Naive thymus-derived CD8-positive, alpha-beta T cell (primary cell): ENCODE results near the gene MAML3. TPM values are rescaled to one million over a fixed set of nuclear protein-coding genes. Genes with fewer than 3 reads are reported as not detected.

Experiments used
- ATAC-seq, 2 donors: fragments of 150-1000 bp; cut with Tn5 transposase in 1 of 2; sonication (Bioruptor Pico), chemical (Tn5 transposase) in 1 of 2; 1 replicate in 1 of 2; 2 replicates in 1 of 2; pipeline ENCODE4 v1.10.0; 2021; ENCODE audit warnings: mild to moderate bottlenecking in 2 of 2, moderate library complexity in 2 of 2
- POLR2A ChIA-PET: fragments of 350-600 bp; sonication (Branson Sonifier 250); formaldehyde crosslinking; loops from one replicate; lab custom pipeline; 2021; ENCODE audit warnings: antibody characterized with exemption; lab: Charles Lee
- DNase-seq, 10 donors: peaks; one replicate each; pipeline versions ENCODE4 v3.0.0 to v3.0.0-alpha.2; 2020 to 2022
- H3K27ac Mint-ChIP-seq, 10 donors: one replicate each; pipeline ENCODE4 v1.8.0; 2020 to 2022; ENCODE audit warnings: mild to moderate bottlenecking in 10 of 10, mixed read lengths in 10 of 10, moderate library complexity in 4 of 10, inconsistent platforms in 1 of 10
- H3K27me3 Mint-ChIP-seq, 5 donors: one replicate each; pipeline ENCODE4 v1.8.0; 2021 to 2022; ENCODE audit warnings: mixed read lengths in 5 of 5
- H3K36me3 Mint-ChIP-seq, 3 donors: one replicate each; pipeline ENCODE4 v1.8.0; 2020 to 2022; ENCODE audit warnings: mixed read lengths in 3 of 3, mild to moderate bottlenecking in 2 of 3, inconsistent platforms in 1 of 3
- H3K4me1 Mint-ChIP-seq, 4 donors: one replicate each; pipeline ENCODE4 v1.8.0; 2021 to 2022; ENCODE audit warnings: mixed read lengths in 4 of 4
- H3K4me3 Mint-ChIP-seq, 10 donors: one replicate each; pipeline ENCODE4 v1.8.0; 2020 to 2022; ENCODE audit warnings: mild to moderate bottlenecking in 10 of 10, mixed read lengths in 10 of 10, moderate library complexity in 6 of 10, inconsistent platforms in 1 of 10
- H3K9me3 Mint-ChIP-seq, 9 donors: one replicate each; pipeline ENCODE4 v1.8.0; 2020 to 2022; ENCODE audit warnings: mixed read lengths in 9 of 9, mild to moderate bottlenecking in 3 of 9, inconsistent platforms in 1 of 9, moderate library complexity in 1 of 9
- polyA plus RNA-seq, 3 donors: library from polyadenylated mRNA; unstranded; fragments of 300-500 nt; fragmentation: Illumina TruSeq; gene quantifications; one replicate each; pipeline ENCODE4 v1.2.3, GENCODE V29; 2021
- total RNA-seq, 8 experiments: library from RNA in 2 of 8; stranded (reverse) in 2 of 8; gene quantifications; one replicate each; pipeline ENCODE4 v1.2.3 and lab custom pipeline; 2021 to 2026

MAML3 gene
- total and polyA plus RNA-seq, 5 experiments from 2014 or later = 0.51 to 5.3 (median 1.6) TPM

- Mint-ChIP-seq H3K27ac (no peak overlapping the region), H3K36me3 (peaks cover 0 to 2% (median 0%) of the 10 kb centered on the region in 3 donors), H3K4me1 (peaks cover 0 to 9% (median 3%) of the 10 kb centered on the region in 4 donors), H3K4me3 (no peak overlapping the region), H3K9me3 (no peaks in the 10 kb centered on the region), H3K27me3 (no peaks in the 10 kb centered on the region)
- POLR2A ChIA-PET = no interaction called here
- ATAC-seq (no peak), DNase-seq (no peak)
Measured at GRCh38 chr4:139851639-139852038, 302.3 kb downstream of the MAML3 start.

DNA sequence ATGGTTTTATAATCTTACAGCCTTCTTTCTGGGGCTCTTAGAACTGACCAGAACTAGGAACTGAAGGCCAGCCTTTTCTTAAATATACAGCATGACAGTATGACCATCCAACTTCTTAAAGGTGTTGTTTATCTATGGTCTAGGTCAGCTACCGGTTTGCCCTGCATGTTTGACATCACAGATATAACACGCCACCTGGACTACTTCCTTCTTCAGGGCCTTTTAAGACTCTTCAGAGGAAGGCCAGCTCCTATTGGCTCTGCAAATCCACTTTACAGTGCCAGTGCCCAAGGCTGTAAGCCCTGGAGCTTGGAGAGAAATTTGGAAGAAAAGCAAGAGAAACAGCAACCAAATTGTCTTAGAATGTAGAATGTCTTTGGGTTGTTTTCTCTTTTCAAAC is 302.9 kb downstream of the MAML3 start:
- POLR2A ChIA-PET = no interaction called here
- Mint-ChIP-seq H3K9me3 (no peaks in the 10 kb centered on the region), H3K4me3 (no peak overlapping the region), H3K27ac (no peak overlapping the region), H3K4me1 (peaks cover 0 to 4% (median under 1%) of the 10 kb centered on the region in 4 donors), H3K27me3 (no peaks in the 10 kb centered on the region), H3K36me3 (peaks cover 0 to 2% (median 0%) of the 10 kb centered on the region in 3 donors)
- no peak for ATAC-seq
- DNase-seq = no peak

DNA sequence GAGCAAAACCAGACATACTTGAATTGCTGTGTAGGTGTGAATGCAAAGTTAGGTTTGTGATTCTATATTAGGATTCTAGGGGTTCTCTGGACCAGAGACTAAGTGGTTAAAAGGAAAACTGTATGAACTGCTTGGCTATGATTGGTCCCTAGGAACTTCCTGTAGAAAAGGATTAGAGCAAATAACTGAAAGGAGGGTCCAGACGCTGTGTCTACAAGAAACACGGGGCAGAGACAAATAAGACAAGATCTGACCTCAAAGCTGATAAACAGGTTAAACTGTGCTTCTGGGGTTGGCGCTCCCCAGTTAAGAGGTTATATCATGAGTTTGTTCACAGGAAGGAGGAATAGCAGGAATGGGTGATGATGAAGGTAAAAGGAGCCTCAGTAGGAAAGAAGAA is 304.8 kb downstream of the MAML3 start:
- Mint-ChIP-seq H3K4me1 (no peaks in the 10 kb centered on the region), H3K27ac (peak overlapping the region in 1 of 10 donors; percentile 55), H3K27me3 (no peaks in the 10 kb centered on the region), H3K9me3 (no peaks in the 10 kb centered on the region), H3K4me3 (no peak overlapping the region), H3K36me3 (peaks cover 0 to 2% (median 0%) of the 10 kb centered on the region in 3 donors)
- ATAC-seq = no peak
- POLR2A ChIA-PET = no interaction called here
- no peak for DNase-seq

DNA sequence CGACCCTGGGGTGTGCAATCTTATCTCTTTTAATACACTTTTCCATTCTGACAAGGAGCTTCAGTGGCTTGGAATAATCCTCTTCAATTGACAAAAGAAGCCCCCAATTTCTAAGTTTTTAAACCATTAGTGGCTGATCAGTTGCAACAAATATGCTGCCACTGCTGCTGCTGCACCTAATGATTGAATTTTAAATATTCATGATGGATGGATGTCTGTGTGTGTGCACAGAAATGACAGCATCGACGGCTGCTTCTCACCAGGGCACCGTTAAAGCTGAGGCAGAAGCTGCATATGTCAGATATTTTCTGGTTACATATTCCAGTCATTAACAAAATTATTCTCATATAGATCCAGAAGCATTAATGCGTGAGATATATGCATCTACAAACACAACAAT is 306.0 kb downstream of the MAML3 start:
- Mint-ChIP-seq H3K27ac (no peak overlapping the region), H3K27me3 (no peaks in the 10 kb centered on the region)
- POLR2A ChIA-PET = no interaction called here

DNA sequence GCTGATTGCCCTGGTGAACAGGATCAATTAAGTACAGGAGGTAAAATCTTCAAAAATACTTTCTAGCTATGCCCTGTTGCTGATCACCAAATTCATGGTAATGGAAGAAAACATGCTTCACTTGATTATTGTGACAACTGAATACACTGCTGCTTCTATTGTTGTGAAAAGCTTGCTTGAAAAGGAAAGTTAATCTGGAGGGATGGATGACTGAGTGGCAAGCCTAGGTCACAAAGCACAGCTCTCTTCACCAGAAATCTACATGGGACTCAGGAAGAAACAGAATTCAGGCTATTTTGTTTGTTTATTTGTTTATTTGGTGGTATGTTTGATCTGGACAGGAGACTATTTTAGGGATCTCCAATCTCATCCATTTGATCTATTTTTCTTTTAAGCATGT is 306.4 kb downstream of the MAML3 start:
- no peaks in the 10 kb centered on the region for H3K9me3 Mint-ChIP-seq
- POLR2A ChIA-PET = no interaction called here
- H3K27me3 Mint-ChIP-seq = no peaks in the 10 kb centered on the region
- H3K27ac Mint-ChIP-seq = no peak overlapping the region
- DNase-seq (no peak), ATAC-seq (no peak)
- no peaks in the 10 kb centered on the region for H3K36me3 Mint-ChIP-seq
- no peaks in the 10 kb centered on the region for H3K4me1 Mint-ChIP-seq
- H3K4me3 Mint-ChIP-seq = no peak overlapping the region

More for the DNA sequence above, 306.0 kb downstream of the MAML3 start:
- Mint-ChIP-seq H3K36me3 (no peaks in the 10 kb centered on the region), H3K4me1 (no peaks in the 10 kb centered on the region), H3K9me3 (no peaks in the 10 kb centered on the region), H3K4me3 (no peak overlapping the region)
- DNase-seq (no peak), ATAC-seq (no peak)

GRCh38 chr4:139846766-139847165 is 307.2 kb downstream of the MAML3 start:
- POLR2A ChIA-PET = no interaction called here
- H3K9me3 Mint-ChIP-seq = no peaks in the 10 kb centered on the region
- H3K4me3 Mint-ChIP-seq = no peak overlapping the region
- DNase-seq (no peak), ATAC-seq (no peak)
- H3K36me3 Mint-ChIP-seq = no peaks in the 10 kb centered on the region
- no peaks in the 10 kb centered on the region for H3K27me3 Mint-ChIP-seq
- no peak overlapping the region for H3K27ac Mint-ChIP-seq
- H3K4me1 Mint-ChIP-seq = peaks cover 0 to 3% (median under 1%) of the 10 kb centered on the region in 4 donors

- DNase-seq (no peak), ATAC-seq (no peak)
- POLR2A ChIA-PET = no interaction called here
- Mint-ChIP-seq H3K36me3 (no peaks in the 10 kb centered on the region), H3K27me3 (no peaks in the 10 kb centered on the region), H3K27ac (no peak overlapping the region), H3K4me3 (no peak overlapping the region), H3K9me3 (no peaks in the 10 kb centered on the region), H3K4me1 (peaks cover 0 to 13% (median 2%) of the 10 kb centered on the region in 4 donors)
Measured at GRCh38 chr4:139845453-139846093, 308.4 kb downstream of the MAML3 start.

- ATAC-seq = no peak
- POLR2A ChIA-PET = no interaction called here
Measured at GRCh38 chr4:139844459-139845036, 309.4 kb downstream of the MAML3 start.

DNA sequence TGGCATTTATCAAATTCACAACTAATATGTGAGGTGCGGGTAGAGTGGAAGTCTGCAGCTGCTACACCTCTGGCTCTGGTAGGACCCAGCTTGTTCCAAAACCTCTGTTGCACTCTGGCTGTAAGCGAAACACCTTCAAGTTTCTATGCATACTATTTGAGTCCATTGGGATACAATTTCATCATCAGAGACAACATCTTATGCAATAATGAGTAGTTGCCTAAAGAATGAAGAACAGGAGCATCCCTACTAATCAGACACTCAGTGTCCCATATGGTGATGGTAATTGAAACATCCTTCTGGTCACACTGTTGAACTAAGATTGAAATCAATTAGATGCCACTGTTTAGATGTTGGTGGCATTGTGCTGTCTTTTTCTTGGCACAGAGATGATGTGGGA is 309.9 kb downstream of the MAML3 start:
- DNase-seq (no peak), ATAC-seq (no peak)
- H3K9me3 Mint-ChIP-seq = no peaks in the 10 kb centered on the region
- H3K36me3 Mint-ChIP-seq = peaks cover 0 to 2% (median 0%) of the 10 kb centered on the region in 3 donors
- no peak overlapping the region for H3K4me3 Mint-ChIP-seq
- H3K4me1 Mint-ChIP-seq = peaks cover 0 to 15% (median 5%) of the 10 kb centered on the region in 4 donors
- H3K27me3 Mint-ChIP-seq = no peaks in the 10 kb centered on the region
- no peak overlapping the region for H3K27ac Mint-ChIP-seq
- POLR2A ChIA-PET = no interaction called here

More at GRCh38 chr4:139844459-139845036, 309.4 kb downstream of the MAML3 start:
- Mint-ChIP-seq H3K4me3 (no peak overlapping the region), H3K9me3 (no peaks in the 10 kb centered on the region), H3K4me1 (peaks cover 0 to 15% (median 5%) of the 10 kb centered on the region in 4 donors), H3K27me3 (no peaks in the 10 kb centered on the region), H3K36me3 (peaks cover 0 to 2% (median 0%) of the 10 kb centered on the region in 3 donors), H3K27ac (peak overlapping the region in 3 of 10 donors; percentile 26 to 47 (median 27))
- no peak for DNase-seq

DNA sequence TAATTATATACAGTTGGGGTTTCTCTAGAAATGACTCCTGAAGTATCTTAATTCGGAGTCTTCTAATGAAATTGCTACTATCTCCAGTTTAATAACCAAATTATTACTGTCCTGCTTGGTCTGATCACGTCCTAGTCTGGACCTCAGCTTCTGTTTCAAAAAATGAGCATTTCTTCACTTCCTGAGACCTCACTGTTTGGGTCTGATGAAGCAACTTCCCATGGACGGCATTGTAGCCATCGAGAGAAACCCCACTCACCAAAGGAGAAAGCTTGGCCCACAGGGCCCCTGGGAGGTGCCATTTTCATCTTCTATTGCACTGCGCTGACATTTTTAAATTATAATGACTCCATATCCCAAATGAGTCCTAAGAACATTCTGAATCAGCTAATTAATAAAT is 310.3 kb downstream of the MAML3 start:
- Mint-ChIP-seq H3K27me3 (no peaks in the 10 kb centered on the region), H3K27ac (no peak overlapping the region), H3K9me3 (no peaks in the 10 kb centered on the region), H3K4me1 (peaks cover 0 to 15% (median 5%) of the 10 kb centered on the region in 4 donors), H3K4me3 (no peak overlapping the region), H3K36me3 (peaks cover 0 to 2% (median 0%) of the 10 kb centered on the region in 3 donors)
- POLR2A ChIA-PET = no interaction called here
- DNase-seq (no peak), ATAC-seq (no peak)

DNA sequence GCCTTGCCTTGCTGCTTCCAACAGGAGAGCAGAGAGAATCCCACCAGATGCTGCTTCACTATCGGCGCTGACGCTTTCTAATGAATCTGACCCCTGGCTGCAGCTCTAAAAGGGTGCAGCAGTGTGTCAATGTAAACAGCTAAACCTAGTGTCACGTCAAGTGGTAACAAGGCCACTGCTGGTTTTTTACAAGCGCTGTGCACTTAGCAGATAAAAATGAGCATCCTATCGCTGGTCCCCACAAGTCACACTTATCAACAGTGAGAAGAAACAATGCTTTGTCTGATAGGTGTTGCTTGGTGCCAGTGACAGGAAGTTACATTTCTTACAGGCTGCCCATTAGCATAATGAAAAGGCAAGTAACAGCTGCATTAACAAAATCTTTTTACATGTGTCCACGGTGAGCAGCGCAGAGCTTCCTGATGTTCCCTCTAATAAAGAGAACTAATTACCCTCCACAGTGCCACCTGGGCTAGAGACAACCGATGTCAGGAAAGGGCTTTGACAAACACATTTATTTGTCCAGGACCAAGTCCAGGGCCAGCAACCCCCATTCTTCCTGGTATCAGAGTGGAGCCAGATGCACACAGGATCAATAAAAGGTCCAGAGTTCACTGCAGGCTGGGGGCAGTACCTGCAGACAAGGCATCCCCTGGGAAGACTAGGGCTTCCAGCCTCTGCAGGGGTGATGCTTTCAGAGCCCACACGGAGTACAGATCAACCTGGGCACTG is 312.4 kb downstream of the MAML3 start:
- peaks cover 0 to 2% (median 0%) of the 10 kb centered on the region in 5 donors for H3K27me3 Mint-ChIP-seq
- H3K36me3 Mint-ChIP-seq = peaks cover 0 to 2% (median 0%) of the 10 kb centered on the region in 3 donors
- peak overlapping the region in 1 of 10 donors; percentile 13 for H3K4me3 Mint-ChIP-seq
- POLR2A ChIA-PET = no interaction called here
- DNase-seq (no peak), ATAC-seq (no peak)
- H3K4me1 Mint-ChIP-seq = peaks cover 0 to 15% (median 5%) of the 10 kb centered on the region in 4 donors
- peak overlapping the region in 1 of 10 donors; percentile 43 for H3K27ac Mint-ChIP-seq
- no peaks in the 10 kb centered on the region for H3K9me3 Mint-ChIP-seq

- no peak for DNase-seq
- no peaks in the 10 kb centered on the region for H3K9me3 Mint-ChIP-seq
- peaks cover 0 to 15% (median 5%) of the 10 kb centered on the region in 4 donors for H3K4me1 Mint-ChIP-seq
- peaks cover 0 to 2% (median 0%) of the 10 kb centered on the region in 5 donors for H3K27me3 Mint-ChIP-seq
- H3K36me3 Mint-ChIP-seq = peaks cover 0 to 2% (median 0%) of the 10 kb centered on the region in 3 donors
- no peak overlapping the region for H3K27ac Mint-ChIP-seq
- ATAC-seq = no peak
- H3K4me3 Mint-ChIP-seq = no peak overlapping the region
- POLR2A ChIA-PET = no interaction called here
Measured at GRCh38 chr4:139840773-139841172, 313.2 kb downstream of the MAML3 start.
